CD4-positive, alpha-beta T cell (primary cell): ENCODE data around the gene BEX3. TPM values are rescaled to one million over a fixed set of nuclear protein-coding genes. Genes with fewer than 3 reads are reported as not detected.
"Not testable (repeated sequence)": the region's sequence is repeated elsewhere in the genome, so short reads cannot be mapped to it uniquely, and the experiment has no call there.

Source experiments
- ATAC-seq: fragments of 200-7000 bp; cut with Tn5 transposase; one replicate; pipeline ENCODE4 v1.10.0; 2022; ENCODE audit warnings: mild to moderate bottlenecking; ENCODE audit not compliant: poor library complexity
- CTCF ChIA-PET: fragments of 350-600 bp; sonication (Branson Sonifier 250); formaldehyde crosslinking; loops from one replicate; lab custom pipeline; 2021; ENCODE audit warnings: antibody characterized with exemption, inconsistent platforms; lab: Charles Lee
- POLR2A ChIA-PET: fragments of 350-600 bp; sonication (Branson Sonifier 250); formaldehyde crosslinking; loops from one replicate; lab custom pipeline; 2021; ENCODE audit warnings: antibody characterized with exemption, inconsistent platforms; lab: Charles Lee
- DNase-seq, 14 experiments: peaks; one replicate each; pipeline ENCODE4 v3.0.0-alpha.2; 2013 to 2020; ENCODE audit warnings: mixed read lengths in 2 of 14
- H3K27ac ChIP-seq, 2 donors: one replicate each; pipeline versions ENCODE4 v1.5.1 to v1.7.0; 2013; ENCODE audit warnings: low read length in 2 of 2, low read depth in 1 of 2, mild to moderate bottlenecking in 1 of 2
- H3K27me3 ChIP-seq, 2 experiments: 1 replicate in 1 of 2; 2 replicates in 1 of 2; pipeline versions ENCODE4 v1.6.1 to v1.7.0; 2013; ENCODE audit warnings: low read length in 2 of 2, control low read depth in 1 of 2, mild to moderate bottlenecking in 1 of 2, moderate library complexity in 1 of 2; ENCODE audit not compliant: insufficient read depth in 2 of 2, control insufficient read depth in 1 of 2
- H3K36me3 ChIP-seq: one replicate; pipeline ENCODE4 v1.6.1; 2013; ENCODE audit warnings: low read length, control low read depth; ENCODE audit not compliant: insufficient read depth
- H3K4me1 ChIP-seq: one replicate; pipeline ENCODE4 v1.6.1; 2013; ENCODE audit warnings: low read length, control low read depth; ENCODE audit not compliant: insufficient read depth
- H3K4me3 ChIP-seq: one replicate; pipeline ENCODE4 v1.5.1; 2013; ENCODE audit warnings: mild to moderate bottlenecking, low read length, moderate library complexity
- H3K9me3 ChIP-seq, 2 experiments: 1 replicate in 1 of 2; 2 replicates in 1 of 2; pipeline versions ENCODE4 v1.6.1 to v1.7.0; 2013; ENCODE audit warnings: low read length in 2 of 2, mild to moderate bottlenecking in 2 of 2, control low read depth in 1 of 2, moderate library complexity in 1 of 2; ENCODE audit not compliant: control insufficient read depth in 1 of 2, insufficient read depth in 1 of 2
- H3K27ac Mint-ChIP-seq: one replicate; pipeline ENCODE4 v1.8.0; 2020; ENCODE audit warnings: mixed read lengths
- H3K27me3 Mint-ChIP-seq: one replicate; pipeline ENCODE4 v1.8.0; 2021; ENCODE audit warnings: mixed read lengths
- H3K36me3 Mint-ChIP-seq: one replicate; pipeline ENCODE4 v1.8.0; 2021; ENCODE audit warnings: low read depth, mixed read lengths
- H3K4me1 Mint-ChIP-seq: one replicate; pipeline ENCODE4 v1.8.0; 2021; ENCODE audit warnings: low read depth, mixed read lengths
- H3K4me3 Mint-ChIP-seq: one replicate; pipeline ENCODE4 v1.8.0; 2020; ENCODE audit warnings: mild to moderate bottlenecking, mixed read lengths
- H3K9me3 Mint-ChIP-seq: one replicate; pipeline ENCODE4 v1.8.0; 2020; ENCODE audit warnings: mixed read lengths
- CTCF ChIP-seq: fragments of 200-600 bp; IDR thresholded peaks from one replicate; pipeline ENCODE4 v1.8.0; 2022; ENCODE audit warnings: antibody characterized with exemption, mild to moderate bottlenecking
- intact Hi-C, 2 experiments: fragments of 100-400 bp; cut with DNase I in 1 of 2; cut with micrococcal nuclease in 1 of 2; formaldehyde crosslinking; loops; one replicate each; pipeline versions ENCODE4 v1.15.1 to v1.9.0; 2023 to 2025; cut with DNase I, micrococcal nuclease
- total RNA-seq, 174 experiments: library from RNA in 2 of 174; stranded (reverse) in 2 of 174; gene quantifications; one replicate each; pipeline ENCODE4 v1.2.3 and lab custom pipeline; 2021 to 2026

Gene BEX3
- total RNA-seq, 2 experiments from 2014 or later: 13.9 to 15.7 TPM

GRCh38 chrX:103382877-103383276, 6.5 kb downstream of the BEX3 start:
- H3K4me1 ChIP-seq: no peaks in the 10 kb centered on the region
- TF ChIP-seq CTCF: no peak
- no peaks in the 10 kb centered on the region for H3K36me3 ChIP-seq
- ChIA-PET CTCF (no interaction called here), POLR2A (no interaction called here)
- no peaks in the 10 kb centered on the region for H3K9me3 ChIP-seq
- DNase-seq (no peak), ATAC-seq (no peak)
- H3K27me3 Mint-ChIP-seq: peaks cover 4% of the 10 kb centered on the region
- intact Hi-C loops: no loop called here
- H3K4me3 ChIP-seq: no peak overlapping the region
- no peak overlapping the region for H3K27ac ChIP-seq
- no peaks in the 10 kb centered on the region for H3K27me3 ChIP-seq
- no peak overlapping the region for H3K4me3 Mint-ChIP-seq
- H3K9me3 Mint-ChIP-seq: no peaks in the 10 kb centered on the region
- H3K4me1 Mint-ChIP-seq: no peaks in the 10 kb centered on the region
- no peak overlapping the region for H3K27ac Mint-ChIP-seq
- H3K36me3 Mint-ChIP-seq: no peaks in the 10 kb centered on the region

- Mint-ChIP-seq H3K27ac (no peak overlapping the region), H3K9me3 (no peaks in the 10 kb centered on the region), H3K36me3 (no peaks in the 10 kb centered on the region), H3K4me1 (no peaks in the 10 kb centered on the region), H3K27me3 (peaks cover 14% of the 10 kb centered on the region), H3K4me3 (no peak overlapping the region)
- H3K4me1 ChIP-seq: no peaks in the 10 kb centered on the region
- no peak for DNase-seq
- no peaks in the 10 kb centered on the region for H3K36me3 ChIP-seq
- no peak overlapping the region for H3K27ac ChIP-seq
- H3K4me3 ChIP-seq: no peak overlapping the region
- CTCF ChIA-PET: no interaction called here
- no peaks in the 10 kb centered on the region for H3K9me3 ChIP-seq
- TF ChIP-seq CTCF: no peak
- POLR2A ChIA-PET: no interaction called here
- H3K27me3 ChIP-seq: no peaks in the 10 kb centered on the region
- ATAC-seq: no peak
- intact Hi-C loops: no loop called here
Observed at GRCh38 chrX:103384672-103385071, 8.3 kb downstream of the BEX3 start.

- ATAC-seq, CTCF ChIA-PET, H3K36me3 Mint-ChIP-seq, H3K9me3 ChIP-seq, H3K27me3 ChIP-seq, H3K4me3 Mint-ChIP-seq, H3K27ac Mint-ChIP-seq, H3K36me3 ChIP-seq, H3K9me3 Mint-ChIP-seq, DNase-seq, POLR2A ChIA-PET, H3K4me1 Mint-ChIP-seq, H3K27ac ChIP-seq, intact Hi-C loops, H3K4me3 ChIP-seq, H3K4me1 ChIP-seq: not testable (repeated sequence)
- H3K27me3 Mint-ChIP-seq: peaks cover 21% of the 10 kb centered on the region
Observed at GRCh38 chrX:103385283-103385830, 9.0 kb downstream of the BEX3 start.

- intact Hi-C loops: no loop called here
- no peaks in the 10 kb centered on the region for H3K4me1 Mint-ChIP-seq
- POLR2A ChIA-PET: no interaction called here
- no peak overlapping the region for H3K27ac ChIP-seq
- DNase-seq (no peak), ATAC-seq (no peak)
- no peak overlapping the region for H3K4me3 Mint-ChIP-seq
- no peaks in the 10 kb centered on the region for H3K27me3 ChIP-seq
- H3K9me3 Mint-ChIP-seq: no peaks in the 10 kb centered on the region
- no peaks in the 10 kb centered on the region for H3K9me3 ChIP-seq
- H3K27me3 Mint-ChIP-seq: peaks cover 27% of the 10 kb centered on the region
- H3K4me3 ChIP-seq: no peak overlapping the region
- CTCF ChIA-PET: no interaction called here
- no peaks in the 10 kb centered on the region for H3K36me3 Mint-ChIP-seq
- H3K27ac Mint-ChIP-seq: no peak overlapping the region
- TF ChIP-seq CTCF: no peak
- no peaks in the 10 kb centered on the region for H3K36me3 ChIP-seq
- no peaks in the 10 kb centered on the region for H3K4me1 ChIP-seq
Observed at GRCh38 chrX:103386332-103386731, 10.0 kb downstream of the BEX3 start.
